Stimulated activated CD8-positive, alpha-beta memory T cell treated with anti-CD3 and anti-CD28 coated beads, Interleukin-15, amount 100 ng/mL, for 1 hour (primary cell): ENCODE data around the gene TRPV2.

ENCODE experiments used
- DNase-seq: peaks from one replicate; pipeline ENCODE4 v3.0.0-alpha.2; 2020; ENCODE audit warnings: low read depth

Gene TRPV2

GRCh38 chr17:16407911-16408588, 7.3 kb upstream of the TRPV2 start:
- no peak for DNase-seq

- no peak for DNase-seq
Observed at GRCh38 chr17:16417399-16417798, 2.0 kb downstream of the TRPV2 start.

GRCh38 chr17:16417896-16418684, 2.7 kb downstream of the TRPV2 start:
- no peak for DNase-seq

GRCh38 chr17:16418685-16419068, 3.3 kb downstream of the TRPV2 start:
- no peak for DNase-seq

GRCh38 chr17:16419074-16419928, 3.9 kb downstream of the TRPV2 start:
- DNase-seq = peak; percentile 38

GRCh38 chr17:16419929-16420271, 4.5 kb downstream of the TRPV2 start:
- peak; percentile 29 for DNase-seq

- DNase-seq = no peak
Observed at GRCh38 chr17:16422416-16422815, 7.0 kb downstream of the TRPV2 start.

- no peak for DNase-seq
Observed at GRCh38 chr17:16423226-16423872, 8.0 kb downstream of the TRPV2 start.

GRCh38 chr17:16425202-16425601, 9.8 kb downstream of the TRPV2 start:
- DNase-seq = no peak

GRCh38 chr17:16425698-16426659, 10.6 kb downstream of the TRPV2 start:
- no peak for DNase-seq

- DNase-seq = no peak
Observed at GRCh38 chr17:16427020-16427419, 11.6 kb downstream of the TRPV2 start.

- DNase-seq = no peak
Observed at GRCh38 chr17:16428098-16428882, 12.9 kb downstream of the TRPV2 start.

- no peak for DNase-seq
Observed at GRCh38 chr17:16429083-16429482, 13.7 kb downstream of the TRPV2 start.

GRCh38 chr17:16430650-16431049, 15.3 kb downstream of the TRPV2 start:
- no peak for DNase-seq

GRCh38 chr17:16432017-16432416, 16.6 kb downstream of the TRPV2 start:
- no peak for DNase-seq

GRCh38 chr17:16433514-16433913, 18.1 kb downstream of the TRPV2 start:
- no peak for DNase-seq

- no peak for DNase-seq
Observed at GRCh38 chr17:16434662-16435061, 19.3 kb downstream of the TRPV2 start.

- no peak for DNase-seq
Observed at GRCh38 chr17:16435925-16436886, 20.8 kb downstream of the TRPV2 start.

- no peak for DNase-seq
Observed at GRCh38 chr17:16437083-16437482, 21.7 kb downstream of the TRPV2 start.
